Endothelial cell of hepatic sinusoid (primary cell): ENCODE results near the gene CLIP4.
"Not testable (repeated sequence)": the region's sequence is repeated elsewhere in the genome, so short reads cannot be mapped to it uniquely, and the experiment has no call there.

Source experiments
- in situ Hi-C: cut with HindIII; loops from 2 replicates; pipeline ENCODE4 v1.10.0; 2017; ENCODE audit warnings: low sequenced_read_pairs

CLIP4 gene

DNA sequence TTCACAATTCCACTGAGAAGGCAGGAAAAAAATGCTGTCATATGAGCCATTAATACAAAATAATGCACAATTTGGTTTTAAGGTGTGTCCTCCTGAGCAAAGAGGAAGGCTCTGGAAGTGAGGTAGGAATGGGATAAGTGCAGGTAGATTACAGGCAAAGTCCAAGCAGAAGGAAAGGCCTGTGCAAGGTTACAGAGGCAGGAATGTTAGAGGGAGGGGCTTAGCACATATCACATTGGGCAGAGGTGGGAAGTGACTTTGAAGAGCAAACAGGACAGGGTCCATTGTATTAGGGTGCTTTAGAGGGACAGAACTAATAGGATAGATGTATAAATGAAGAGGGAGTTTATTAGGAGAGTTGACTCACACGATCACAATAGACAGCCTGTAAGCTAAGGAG is 14.7 kb upstream of the CLIP4 start:
- in situ Hi-C loops, result no loop called here

DNA sequence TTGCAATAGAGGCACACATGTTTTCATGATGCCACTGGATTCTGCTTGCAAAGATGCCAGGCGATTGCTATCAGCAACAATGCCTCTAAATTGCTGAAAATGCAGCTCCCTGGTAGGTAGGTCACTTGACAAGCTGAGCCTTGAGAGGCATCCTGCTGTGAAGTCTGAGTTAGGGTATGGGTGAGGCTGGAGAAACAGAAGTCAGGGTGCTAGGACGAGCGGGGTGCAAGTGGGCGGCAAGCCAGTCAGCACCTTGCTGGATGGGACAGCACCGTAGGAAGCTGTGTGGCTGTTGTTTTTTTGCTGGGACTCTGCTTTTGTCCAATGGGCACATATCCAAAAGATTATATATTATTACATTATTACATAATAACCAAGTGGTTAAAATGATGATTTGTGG is 10.5 kb upstream of the CLIP4 start:
- in situ Hi-C loops, result no loop called here

DNA sequence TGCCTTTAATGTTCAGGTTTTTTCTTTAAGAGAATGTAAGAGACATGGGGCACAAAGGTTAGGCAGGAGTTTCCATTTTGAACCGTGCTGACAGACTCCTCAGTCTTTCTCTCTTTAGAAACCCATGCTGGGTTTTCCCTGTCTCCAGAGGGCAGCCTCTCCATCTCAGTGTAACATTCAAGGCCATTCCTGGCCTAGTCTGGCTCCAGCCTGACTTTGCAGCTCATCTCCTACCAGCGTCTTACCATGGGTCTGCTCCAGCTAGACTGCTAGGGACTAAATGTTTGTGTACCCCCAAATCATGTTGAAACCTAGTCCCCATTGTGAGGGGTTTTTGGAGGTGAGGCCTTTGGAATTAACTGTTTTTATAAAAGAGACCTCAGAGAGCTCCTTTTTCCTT is 9.8 kb upstream of the CLIP4 start:
- in situ Hi-C loops, result no loop called here

DNA sequence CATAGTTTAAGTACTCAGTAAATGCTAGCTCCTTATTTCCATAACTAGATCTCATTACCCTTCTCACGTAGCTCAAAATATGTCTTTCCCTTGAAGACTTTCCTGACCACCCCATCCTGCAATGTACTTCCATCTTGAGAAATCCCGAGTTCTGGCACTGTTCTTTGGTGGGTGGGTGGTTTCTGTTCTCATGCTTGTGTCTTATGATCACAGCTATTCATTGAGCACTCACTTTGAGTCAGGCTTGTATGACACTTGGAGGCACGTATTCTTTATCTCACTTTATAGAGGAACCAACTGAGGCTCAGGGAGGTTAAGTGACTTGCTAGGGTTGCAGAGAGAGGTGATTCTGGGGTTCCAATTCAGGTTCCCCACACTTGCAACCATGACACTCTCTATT is 9.0 kb upstream of the CLIP4 start:
- in situ Hi-C loops, result no loop called here

DNA sequence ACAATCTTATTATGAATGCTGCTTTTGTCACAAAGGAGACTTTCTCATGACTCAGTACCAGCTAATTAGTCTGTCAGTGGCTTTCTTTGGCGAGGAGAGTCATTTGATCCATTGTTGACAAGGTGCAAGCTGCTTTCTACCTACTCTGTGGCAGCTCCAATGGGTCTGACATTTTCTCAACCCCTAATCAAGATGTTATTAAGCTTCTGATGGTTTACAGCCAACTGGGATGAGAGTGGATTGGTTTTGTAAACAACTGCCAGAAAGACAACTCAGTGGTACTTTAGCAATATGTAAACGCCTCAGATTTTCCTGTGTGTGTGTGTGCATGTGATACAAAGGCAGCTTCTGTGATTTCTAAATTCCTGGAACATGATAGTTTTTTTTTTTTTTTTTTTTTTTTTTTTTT is 8.2 kb upstream of the CLIP4 start:
- in situ Hi-C loops, result no loop called here

GRCh38 chr2:29107547-29107946 is 7.7 kb upstream of the CLIP4 start:
- in situ Hi-C loops, result not testable (repeated sequence)

DNA sequence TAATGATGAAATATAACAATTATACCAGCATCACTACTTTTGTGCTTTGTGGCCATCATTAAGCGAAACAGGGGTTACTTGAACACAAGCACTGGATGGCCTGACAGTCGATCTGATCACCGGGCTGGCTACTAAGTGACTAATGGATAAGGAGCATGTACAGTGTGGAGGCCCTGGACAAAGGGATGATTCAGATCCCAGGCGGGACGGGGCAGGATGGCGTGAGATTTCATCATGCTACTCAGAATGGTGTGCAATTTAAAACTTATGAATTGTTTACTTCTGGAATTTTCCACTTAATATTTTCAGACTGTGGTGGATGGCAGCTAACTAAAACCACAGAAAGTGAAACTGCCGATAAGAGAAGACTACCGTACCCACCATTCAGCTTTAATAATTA is 7.0 kb upstream of the CLIP4 start:
- in situ Hi-C loops, result no loop called here

DNA sequence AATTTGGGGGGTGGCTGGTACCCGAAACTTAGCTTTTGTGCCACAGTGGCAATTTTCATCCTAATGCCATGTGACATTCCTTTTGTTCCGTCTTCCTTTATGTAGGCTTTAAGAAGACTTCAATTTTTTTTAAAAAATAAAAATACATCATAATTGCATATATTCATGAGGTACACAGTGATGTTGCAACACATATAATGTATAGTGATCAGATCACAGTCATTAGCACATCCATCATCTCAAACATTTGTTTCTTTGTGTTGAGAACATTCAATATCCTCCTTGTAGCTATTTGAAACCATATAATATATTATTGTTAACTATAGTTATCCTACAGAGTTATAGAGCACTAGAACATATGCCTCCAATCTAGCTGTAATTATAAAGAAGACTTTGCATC is 6.0 kb upstream of the CLIP4 start:
- in situ Hi-C loops, result no loop called here

GRCh38 chr2:29110916-29111535 is 4.2 kb upstream of the CLIP4 start:
- in situ Hi-C loops, result no loop called here

GRCh38 chr2:29112379-29112778 is 2.8 kb upstream of the CLIP4 start:
- in situ Hi-C loops, result no loop called here

- in situ Hi-C loops, result no loop called here
These were observed 2.1 kb upstream of the CLIP4 start for GRCh38 chr2:29113027-29113686.

DNA sequence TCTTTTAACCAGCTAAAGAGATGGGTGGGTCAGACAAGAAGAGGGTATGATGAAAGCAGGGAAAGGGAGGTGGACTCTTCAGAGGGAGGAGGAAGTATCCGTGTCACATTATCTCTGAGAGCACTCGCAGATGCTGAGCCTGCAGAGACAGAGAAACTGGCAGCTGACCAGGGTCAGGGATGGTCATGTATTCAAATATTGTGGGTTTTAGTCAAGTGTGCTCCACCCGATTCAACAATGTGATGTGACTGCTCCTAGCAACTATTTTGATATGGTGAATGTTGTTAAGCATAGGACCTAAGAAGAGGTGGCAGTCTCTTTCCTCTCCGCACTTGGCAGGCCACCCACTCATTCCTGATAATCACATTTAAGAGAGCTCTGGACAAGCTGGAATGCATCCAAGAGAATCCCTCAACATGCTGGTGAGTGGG is 1.3 kb upstream of the CLIP4 start:
- in situ Hi-C loops, result no loop called here

DNA sequence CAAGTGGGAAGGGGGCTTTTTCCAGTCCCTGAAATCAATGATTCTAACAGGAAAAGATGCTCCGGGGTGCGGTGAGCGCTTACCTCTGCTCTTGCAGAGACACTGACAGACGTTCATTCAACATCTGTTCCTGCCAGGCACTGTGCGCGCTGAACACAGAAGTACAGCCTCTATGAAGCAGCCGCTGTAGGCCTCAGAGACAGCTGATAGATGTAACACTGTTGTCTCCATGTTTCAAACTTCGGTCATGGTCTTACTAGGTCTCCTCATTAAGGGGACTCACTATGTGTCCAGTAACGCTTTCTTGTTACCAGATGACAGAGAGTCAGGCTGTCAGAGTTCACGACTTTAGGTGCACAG is 649 bp upstream of the CLIP4 start:
- in situ Hi-C loops, result no loop called here

GRCh38 chr2:29115797-29116781 is 874 bp downstream of the CLIP4 start:
- in situ Hi-C loops, result no loop called here

DNA sequence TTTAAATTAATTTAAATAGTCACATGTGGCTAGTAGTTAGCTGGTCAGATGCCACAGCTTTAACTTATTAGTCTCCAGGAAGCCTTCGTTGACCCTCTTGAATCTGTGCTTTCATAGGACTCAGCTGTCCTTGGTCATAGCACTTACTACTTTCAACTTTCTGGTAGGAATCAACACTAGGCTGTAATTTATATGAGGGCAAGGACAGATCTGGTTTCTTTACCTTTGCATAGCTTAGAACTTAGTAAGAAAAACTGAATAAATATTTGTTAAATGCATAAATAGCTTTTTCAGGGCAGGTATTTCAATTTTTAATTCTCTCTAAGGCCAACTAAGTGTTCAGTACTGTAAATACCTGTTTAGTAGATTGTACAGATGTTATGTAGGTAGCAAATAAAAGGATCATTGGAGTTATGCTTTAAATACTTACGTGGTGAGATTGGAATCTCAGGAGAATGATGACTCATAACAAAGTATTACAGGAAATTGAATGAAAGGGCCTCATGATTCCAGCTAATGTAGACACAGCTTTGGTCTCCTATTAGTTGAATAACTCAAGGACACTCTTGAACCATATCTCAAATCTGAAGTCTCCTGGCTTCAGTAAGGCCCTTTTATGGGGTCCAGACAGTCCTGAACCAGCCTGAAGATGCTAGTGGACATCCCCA is 2.6 kb downstream of the CLIP4 start:
- in situ Hi-C loops, result no loop called here

GRCh38 chr2:29119211-29119610 is 4.0 kb downstream of the CLIP4 start:
- in situ Hi-C loops, result no loop called here

GRCh38 chr2:29120846-29121245 is 5.6 kb downstream of the CLIP4 start:
- in situ Hi-C loops, result no loop called here

DNA sequence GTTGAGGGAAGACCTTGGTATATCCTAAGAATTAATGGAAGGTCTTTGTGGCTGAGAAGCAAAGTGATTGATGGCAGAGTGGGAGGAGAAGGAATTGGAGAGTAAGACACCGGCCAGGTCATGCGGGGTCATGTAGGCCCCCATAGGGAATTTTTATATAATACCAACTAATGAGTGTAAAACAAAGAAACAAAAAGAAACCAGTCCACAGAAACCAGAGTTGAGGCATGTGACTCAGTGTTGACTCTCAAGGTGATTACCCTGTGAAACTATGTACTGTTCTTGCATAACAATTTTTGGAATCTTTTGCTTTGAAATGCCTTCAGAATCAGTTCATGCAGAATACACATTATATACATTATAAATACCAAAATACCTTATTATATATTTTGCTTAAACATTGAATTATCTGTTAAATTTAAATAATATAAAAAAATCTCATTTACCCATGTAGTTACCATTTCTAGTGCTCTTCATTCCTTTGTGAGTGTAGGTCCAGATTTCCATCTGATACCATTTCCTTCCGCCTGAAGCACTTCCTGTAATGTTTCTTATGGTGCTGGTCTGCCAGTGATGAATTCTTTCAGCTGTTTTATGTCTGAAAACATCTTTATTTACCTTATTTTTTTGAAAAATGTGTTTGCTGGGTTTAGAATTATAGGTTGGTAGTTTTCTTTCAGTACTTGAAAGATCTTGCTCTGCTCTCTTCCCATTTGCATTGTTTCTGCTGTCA is 8.6 kb downstream of the CLIP4 start:
- in situ Hi-C loops, result no loop called here

DNA sequence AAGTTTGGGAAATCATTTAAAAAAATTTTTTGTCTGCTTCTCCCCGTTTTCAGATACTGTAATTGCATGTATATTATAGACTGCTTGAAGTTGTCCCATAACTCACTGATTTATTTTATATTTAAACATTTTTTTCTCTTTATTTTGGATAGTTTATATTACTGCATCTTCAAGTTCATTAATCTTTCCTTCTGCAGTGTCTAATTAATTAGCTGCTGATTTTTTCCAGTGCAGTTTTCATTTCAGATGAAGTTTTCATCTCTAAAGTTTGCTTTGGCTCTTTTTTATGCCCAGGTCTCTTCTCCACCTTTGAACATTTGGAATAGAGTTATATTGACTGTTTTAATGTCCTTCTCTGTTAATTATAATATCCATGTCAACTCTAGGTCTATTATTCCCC is 9.3 kb downstream of the CLIP4 start:
- in situ Hi-C loops, result no loop called here

DNA sequence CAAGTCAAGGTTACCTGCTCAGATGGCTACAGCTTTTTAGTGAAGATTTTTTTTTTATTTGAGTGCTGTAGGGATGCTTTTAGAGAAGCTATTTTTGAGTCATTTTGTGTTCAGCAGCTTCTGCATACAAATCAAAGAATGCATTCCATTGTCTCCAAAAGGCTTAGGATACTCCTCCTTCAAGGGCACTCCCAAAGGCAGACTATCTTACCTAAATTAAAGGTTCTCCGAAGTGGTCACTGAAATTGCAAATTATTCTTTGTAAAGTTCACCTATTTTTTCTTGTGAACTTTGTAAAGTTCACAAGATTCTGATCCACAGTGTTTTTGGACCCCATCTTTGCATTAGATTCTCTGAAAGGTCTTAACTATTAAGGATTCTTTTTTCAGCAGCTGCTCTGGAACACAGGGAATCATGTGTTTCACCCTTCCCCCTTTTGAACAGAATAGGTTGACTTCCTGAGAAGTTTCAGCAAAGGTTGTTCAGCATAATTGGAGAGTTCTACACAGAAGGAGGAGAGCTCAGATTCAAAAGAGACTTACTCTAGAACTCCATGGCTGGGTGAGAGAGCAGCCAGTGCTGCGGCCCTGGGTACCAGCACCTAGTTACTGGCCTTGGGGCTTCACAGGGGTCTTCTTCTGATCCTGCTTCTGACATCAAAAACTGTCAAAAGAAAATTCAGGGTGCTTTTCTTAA is 14.5 kb downstream of the CLIP4 start:
- in situ Hi-C loops, result no loop called here
